ENCODE data around the gene SMAD3.
A peak's percentile ranks its signal among the peaks of the same experiment; 100 is the strongest.

The SMAD3 gene

DNA sequence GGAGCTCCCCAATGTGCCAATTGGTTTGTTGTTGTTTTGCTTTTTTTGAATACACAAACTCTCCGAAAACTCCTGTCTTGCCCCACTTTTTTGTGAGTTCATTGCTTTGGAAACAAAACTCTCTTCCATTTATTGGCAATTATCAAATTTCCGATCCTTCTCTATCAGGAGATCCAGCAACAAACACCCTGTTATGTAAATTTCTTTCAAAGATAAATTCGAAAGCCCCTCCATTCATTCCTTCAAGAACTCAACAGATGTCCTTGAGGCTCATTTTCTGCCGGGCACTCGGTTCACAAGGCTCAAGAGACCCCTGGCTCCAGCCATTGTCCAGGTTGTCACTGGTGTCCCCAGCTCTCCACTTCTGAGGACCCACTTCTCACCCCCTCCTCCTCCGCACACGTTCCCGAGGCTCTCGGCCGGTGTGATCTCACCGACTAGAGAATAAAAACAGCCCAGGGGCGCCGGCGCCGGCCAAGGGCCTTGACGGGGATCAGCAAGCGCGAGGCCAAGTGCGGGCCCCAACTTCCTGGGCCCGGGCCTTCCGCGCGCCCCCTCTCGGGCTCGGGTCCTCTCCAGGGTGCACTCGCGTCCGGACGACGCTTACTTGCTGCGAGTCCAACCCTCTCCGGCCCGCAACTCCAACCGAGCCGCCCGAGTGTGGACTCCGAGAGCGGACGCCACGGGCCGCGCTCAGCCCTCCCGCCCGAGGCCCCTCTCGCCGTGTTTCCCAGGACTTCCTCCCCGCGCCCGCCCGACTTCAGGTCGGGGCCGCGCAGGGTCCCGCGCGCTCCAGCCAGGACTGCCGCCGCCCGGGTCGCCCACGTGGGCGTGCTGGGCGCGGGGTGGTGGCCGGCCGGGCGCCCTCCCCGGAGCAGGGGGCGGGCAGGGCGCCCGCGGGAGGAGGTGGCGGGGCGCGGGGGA is 533 bp upstream of the SMAD3 start (continued):
- TF ChIP-seq, protein P1, sequence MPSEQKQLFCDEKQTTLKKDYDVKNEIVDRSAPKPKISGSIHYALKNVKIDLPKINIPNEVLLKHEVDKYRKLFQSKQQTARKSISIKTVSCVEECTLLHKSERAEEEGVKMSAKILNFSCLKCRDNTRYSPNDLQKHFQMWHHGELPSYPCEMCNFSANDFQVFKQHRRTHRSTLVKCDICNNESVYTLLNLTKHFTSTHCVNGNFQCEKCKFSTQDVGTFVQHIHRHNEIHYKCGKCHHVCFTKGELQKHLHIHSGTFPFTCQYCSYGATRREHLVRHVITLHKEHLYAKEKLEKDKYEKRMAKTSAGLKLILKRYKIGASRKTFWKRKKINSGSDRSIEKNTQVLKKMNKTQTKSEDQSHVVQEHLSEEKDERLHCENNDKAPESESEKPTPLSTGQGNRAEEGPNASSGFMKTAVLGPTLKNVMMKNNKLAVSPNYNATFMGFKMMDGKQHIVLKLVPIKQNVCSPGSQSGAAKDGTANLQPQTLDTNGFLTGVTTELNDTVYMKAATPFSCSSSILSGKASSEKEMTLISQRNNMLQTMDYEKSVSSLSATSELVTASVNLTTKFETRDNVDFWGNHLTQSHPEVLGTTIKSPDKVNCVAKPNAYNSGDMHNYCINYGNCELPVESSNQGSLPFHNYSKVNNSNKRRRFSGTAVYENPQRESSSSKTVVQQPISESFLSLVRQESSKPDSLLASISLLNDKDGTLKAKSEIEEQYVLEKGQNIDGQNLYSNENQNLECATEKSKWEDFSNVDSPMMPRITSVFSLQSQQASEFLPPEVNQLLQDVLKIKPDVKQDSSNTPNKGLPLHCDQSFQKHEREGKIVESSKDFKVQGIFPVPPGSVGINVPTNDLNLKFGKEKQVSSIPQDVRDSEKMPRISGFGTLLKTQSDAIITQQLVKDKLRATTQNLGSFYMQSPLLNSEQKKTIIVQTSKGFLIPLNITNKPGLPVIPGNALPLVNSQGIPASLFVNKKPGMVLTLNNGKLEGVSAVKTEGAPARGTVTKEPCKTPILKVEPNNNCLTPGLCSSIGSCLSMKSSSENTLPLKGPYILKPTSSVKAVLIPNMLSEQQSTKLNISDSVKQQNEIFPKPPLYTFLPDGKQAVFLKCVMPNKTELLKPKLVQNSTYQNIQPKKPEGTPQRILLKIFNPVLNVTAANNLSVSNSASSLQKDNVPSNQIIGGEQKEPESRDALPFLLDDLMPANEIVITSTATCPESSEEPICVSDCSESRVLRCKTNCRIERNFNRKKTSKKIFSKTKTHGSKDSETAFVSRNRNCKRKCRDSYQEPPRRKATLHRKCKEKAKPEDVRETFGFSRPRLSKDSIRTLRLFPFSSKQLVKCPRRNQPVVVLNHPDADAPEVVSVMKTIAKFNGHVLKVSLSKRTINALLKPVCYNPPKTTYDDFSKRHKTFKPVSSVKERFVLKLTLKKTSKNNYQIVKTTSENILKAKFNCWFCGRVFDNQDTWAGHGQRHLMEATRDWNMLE (tag by site-specific recombination; conservative IDR thresholded peaks at IDR 0.05; ENCODE audit: low read depth): no peak
- TF ChIP-seq ZNF621 (tag by site-specific recombination; IDR thresholded peaks at IDR 0.05): no peak
- TF ChIP-seq ZSCAN16 (tag by site-specific recombination; IDR thresholded peaks at IDR 0.05): peak; percentile 75; the same call in 1 of the 2 replicates
- TF ChIP-seq ZNF707 (tag by site-specific recombination; IDR thresholded peaks at IDR 0.05): no peak
- TF ChIP-seq SALL2 (tag by site-specific recombination; IDR thresholded peaks at IDR 0.05; ENCODE audit: borderline replicate concordance): no peak
- no peak for TF ChIP-seq ZNF223 (tag by site-specific recombination; IDR thresholded peaks at IDR 0.05)
- no peak for TF ChIP-seq HOXA7 (CRISPR knock-in tag; IDR thresholded peaks at IDR 0.05; ENCODE audit: borderline replicate concordance)
- no peak for TF ChIP-seq ZBTB6 (tag by site-specific recombination; IDR thresholded peaks at IDR 0.05)
- TF ChIP-seq KLF8 (tag by site-specific recombination; IDR thresholded peaks at IDR 0.05): peak; percentile 58; the same call in 1 of the 2 replicates
- TF ChIP-seq, protein P2, sequence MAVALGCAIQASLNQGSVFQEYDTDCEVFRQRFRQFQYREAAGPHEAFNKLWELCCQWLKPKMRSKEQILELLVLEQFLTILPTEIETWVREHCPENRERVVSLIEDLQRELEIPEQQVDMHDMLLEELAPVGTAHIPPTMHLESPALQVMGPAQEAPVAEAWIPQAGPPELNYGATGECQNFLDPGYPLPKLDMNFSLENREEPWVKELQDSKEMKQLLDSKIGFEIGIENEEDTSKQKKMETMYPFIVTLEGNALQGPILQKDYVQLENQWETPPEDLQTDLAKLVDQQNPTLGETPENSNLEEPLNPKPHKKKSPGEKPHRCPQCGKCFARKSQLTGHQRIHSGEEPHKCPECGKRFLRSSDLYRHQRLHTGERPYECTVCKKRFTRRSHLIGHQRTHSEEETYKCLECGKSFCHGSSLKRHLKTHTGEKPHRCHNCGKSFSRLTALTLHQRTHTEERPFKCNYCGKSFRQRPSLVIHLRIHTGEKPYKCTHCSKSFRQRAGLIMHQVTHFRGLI (tag by site-specific recombination; IDR thresholded peaks at IDR 0.05): peak; percentile 45; the same call in 1 of the 2 replicates
- TF ChIP-seq ZNF624 (tag by site-specific recombination; IDR thresholded peaks at IDR 0.05): no peak
- no peak for TF ChIP-seq ZNF302 (tag by site-specific recombination; IDR thresholded peaks at IDR 0.05; ENCODE audit: low read depth)
- TF ChIP-seq IKZF3 (tag by site-specific recombination; IDR thresholded peaks at IDR 0.05): no peak
- no peak for TF ChIP-seq ZNF184 (tag by site-specific recombination; IDR thresholded peaks at IDR 0.05)
- no peak; the same call in 1 of the 2 replicates for TF ChIP-seq ZNF366 (tag by site-specific recombination; conservative IDR thresholded peaks at IDR 0.05)
- no peak; the same call in 1 of the 2 replicates for TF ChIP-seq ZNF777 (tag by site-specific recombination; IDR thresholded peaks at IDR 0.05; ENCODE audit: borderline replicate concordance)
- TF ChIP-seq ZNF610 (tag by site-specific recombination; IDR thresholded peaks at IDR 0.05; ENCODE audit: borderline replicate concordance): no peak
- TF ChIP-seq SCRT2 (tag by site-specific recombination; IDR thresholded peaks at IDR 0.05): peak; percentile 73
- no peak for TF ChIP-seq ZFP41 (tag by site-specific recombination; IDR thresholded peaks at IDR 0.05; ENCODE audit: borderline replicate concordance)
- TF ChIP-seq ZBTB17 (tag by site-specific recombination; IDR thresholded peaks at IDR 0.05): no peak
- TF ChIP-seq, protein P3, sequence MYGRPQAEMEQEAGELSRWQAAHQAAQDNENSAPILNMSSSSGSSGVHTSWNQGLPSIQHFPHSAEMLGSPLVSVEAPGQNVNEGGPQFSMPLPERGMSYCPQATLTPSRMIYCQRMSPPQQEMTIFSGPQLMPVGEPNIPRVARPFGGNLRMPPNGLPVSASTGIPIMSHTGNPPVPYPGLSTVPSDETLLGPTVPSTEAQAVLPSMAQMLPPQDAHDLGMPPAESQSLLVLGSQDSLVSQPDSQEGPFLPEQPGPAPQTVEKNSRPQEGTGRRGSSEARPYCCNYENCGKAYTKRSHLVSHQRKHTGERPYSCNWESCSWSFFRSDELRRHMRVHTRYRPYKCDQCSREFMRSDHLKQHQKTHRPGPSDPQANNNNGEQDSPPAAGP (tag by site-specific recombination; IDR thresholded peaks at IDR 0.05): peak; percentile 55
- TF ChIP-seq ZNF214 (tag by site-specific recombination; IDR thresholded peaks at IDR 0.05; ENCODE audit: borderline replicate concordance): no peak
- peak; percentile 69 for TF ChIP-seq ZIC2 (tag by site-specific recombination; IDR thresholded peaks at IDR 0.05)
- TF ChIP-seq ZFP3 (tag by site-specific recombination; IDR thresholded peaks at IDR 0.05; ENCODE audit: low read depth): no peak
- no peak; the same call in 1 of the 2 replicates for TF ChIP-seq ZSCAN23 (tag by site-specific recombination; IDR thresholded peaks at IDR 0.05)
- peak; percentile 68; the same call in 1 of the 2 replicates for TF ChIP-seq BCL11A (tag by site-specific recombination; IDR thresholded peaks at IDR 0.05; ENCODE audit: low read depth)
- TF ChIP-seq ZNF544 (tag by site-specific recombination; IDR thresholded peaks at IDR 0.05): no peak
- TF ChIP-seq BCL6B (tag by site-specific recombination; IDR thresholded peaks at IDR 0.05): no peak
